Measurements from ENCODE around the gene TPRN. TPM values are rescaled to one million over a fixed set of nuclear protein-coding genes. Genes with fewer than 3 reads are reported as not detected.

TPRN gene
- total RNA-seq, 1 experiment from 2014 or later, result 14.8 TPM

Other genes starting within 250 kb of the TPRN start
- not detected in 2 replicates for gene LCN12, start 248.5 kb downstream of the TPRN start, total RNA-seq (2014; rRNA removed; shearing (Covaris generic))
- not detected in 2 replicates for gene PTGDS, start 223.2 kb downstream of the TPRN start, total RNA-seq (2014; rRNA removed; shearing (Covaris generic))
- gene LCNL1, start 217.7 kb downstream of the TPRN start, total RNA-seq (2014; rRNA removed; shearing (Covaris generic)), result not detected in 2 replicates
- gene PAXX, start 208.3 kb downstream of the TPRN start, total RNA-seq (2014; rRNA removed; shearing (Covaris generic)), result 25.9 and 27.8 TPM in 2 replicates
- 0.28 and 0.55 TPM in 2 replicates for gene CLIC3, start 204.2 kb downstream of the TPRN start, total RNA-seq (2014; rRNA removed; shearing (Covaris generic))
- gene ABCA2, start 172.5 kb downstream of the TPRN start, total RNA-seq (2014; rRNA removed; shearing (Covaris generic)), result 4.0 and 4.6 TPM in 2 replicates
- gene FUT7, start 168.7 kb downstream of the TPRN start, total RNA-seq (2014; rRNA removed; shearing (Covaris generic)), result not detected in 2 replicates
- 0.51 and 0.91 TPM in 2 replicates for gene NPDC1, start 154.6 kb downstream of the TPRN start, total RNA-seq (2014; rRNA removed; shearing (Covaris generic))
- gene ENTPD2, start 146.7 kb downstream of the TPRN start, total RNA-seq (2014; rRNA removed; shearing (Covaris generic)), result 1.9 and 2.0 TPM in 2 replicates
- gene SAPCD2, start 130.2 kb downstream of the TPRN start, total RNA-seq (2014; rRNA removed; shearing (Covaris generic)), result 69.7 and 71.0 TPM in 2 replicates
- 12.6 and 13.8 TPM in 2 replicates for gene UAP1L1, start 123.2 kb downstream of the TPRN start, total RNA-seq (2014; rRNA removed; shearing (Covaris generic))
- gene MAN1B1, start 113.8 kb downstream of the TPRN start, total RNA-seq (2014; rRNA removed; shearing (Covaris generic)), result 38.4 and 42.6 TPM in 2 replicates
- 12.6 and 13.4 TPM in 2 replicates for gene DPP7, start 86.0 kb downstream of the TPRN start, total RNA-seq (2014; rRNA removed; shearing (Covaris generic))
- gene GRIN1, start 61.6 kb downstream of the TPRN start, total RNA-seq (2014; rRNA removed; shearing (Covaris generic)), result 0.49 and 2.0 TPM in 2 replicates
- 0.24 and 0.53 TPM in 2 replicates for gene LRRC26, start 30.7 kb downstream of the TPRN start, total RNA-seq (2014; rRNA removed; shearing (Covaris generic))
- not detected in 2 replicates for gene TMEM210, start 28.7 kb downstream of the TPRN start, total RNA-seq (2014; rRNA removed; shearing (Covaris generic))
- 29.7 and 38.7 TPM in 2 replicates for gene ANAPC2, start 12.2 kb downstream of the TPRN start, total RNA-seq (2014; rRNA removed; shearing (Covaris generic))
- gene SSNA1, start 12.1 kb downstream of the TPRN start, total RNA-seq (2014; rRNA removed; shearing (Covaris generic)), result 73.0 and 88.1 TPM in 2 replicates
- gene TMEM203, start 4.9 kb upstream of the TPRN start, total RNA-seq (2014; rRNA removed; shearing (Covaris generic)), result 57.3 and 60.5 TPM in 2 replicates
- gene NDOR1, start 5.0 kb upstream of the TPRN start, total RNA-seq (2014; rRNA removed; shearing (Covaris generic)), result 12.5 and 17.2 TPM in 2 replicates
- 0.23 and 0.43 TPM in 2 replicates for gene RNF208, start 21.5 kb upstream of the TPRN start, total RNA-seq (2014; rRNA removed; shearing (Covaris generic))
- gene CYSRT1, start 24.4 kb upstream of the TPRN start, total RNA-seq (2014; rRNA removed; shearing (Covaris generic)), result 1.7 TPM in 2 replicates
- not detected in 2 replicates for gene RNF224, start 26.8 kb upstream of the TPRN start, total RNA-seq (2014; rRNA removed; shearing (Covaris generic))
- gene SLC34A3, start 30.2 kb upstream of the TPRN start, total RNA-seq (2014; rRNA removed; shearing (Covaris generic)), result 0.06 TPM in 1 of 2 replicates, not detected in the other
- gene TUBB4B, start 40.5 kb upstream of the TPRN start, total RNA-seq (2014; rRNA removed; shearing (Covaris generic)), result 528 and 565 TPM in 2 replicates
- not detected in 2 replicates for gene STPG3, start 50.5 kb upstream of the TPRN start, total RNA-seq (2014; rRNA removed; shearing (Covaris generic))
- gene NELFB, start 54.6 kb upstream of the TPRN start, total RNA-seq (2014; rRNA removed; shearing (Covaris generic)), result 65.5 and 66.8 TPM in 2 replicates
- gene TOR4A, start 77.0 kb upstream of the TPRN start, total RNA-seq (2014; rRNA removed; shearing (Covaris generic)), result 4.0 and 4.4 TPM in 2 replicates
- 0.89 and 1.0 TPM in 2 replicates for gene NRARP, start 101.5 kb upstream of the TPRN start, total RNA-seq (2014; rRNA removed; shearing (Covaris generic))
- 1.8 and 1.9 TPM in 2 replicates for gene EXD3, start 222.4 kb upstream of the TPRN start, total RNA-seq (2014; rRNA removed; shearing (Covaris generic))
- gene NOXA1, start 222.7 kb upstream of the TPRN start, total RNA-seq (2014; rRNA removed; shearing (Covaris generic)), result not detected in 2 replicates
- gene ENTPD8, start 240.6 kb upstream of the TPRN start, total RNA-seq (2014; rRNA removed; shearing (Covaris generic)), result not detected in 2 replicates

Data from SJCRH30 (cell line).